ENCODE results near the gene ROPN1.
"Not testable (repeated sequence)": the region's sequence is repeated elsewhere in the genome, so short reads cannot be mapped to it uniquely, and the experiment has no call there.

ROPN1 gene

DNA sequence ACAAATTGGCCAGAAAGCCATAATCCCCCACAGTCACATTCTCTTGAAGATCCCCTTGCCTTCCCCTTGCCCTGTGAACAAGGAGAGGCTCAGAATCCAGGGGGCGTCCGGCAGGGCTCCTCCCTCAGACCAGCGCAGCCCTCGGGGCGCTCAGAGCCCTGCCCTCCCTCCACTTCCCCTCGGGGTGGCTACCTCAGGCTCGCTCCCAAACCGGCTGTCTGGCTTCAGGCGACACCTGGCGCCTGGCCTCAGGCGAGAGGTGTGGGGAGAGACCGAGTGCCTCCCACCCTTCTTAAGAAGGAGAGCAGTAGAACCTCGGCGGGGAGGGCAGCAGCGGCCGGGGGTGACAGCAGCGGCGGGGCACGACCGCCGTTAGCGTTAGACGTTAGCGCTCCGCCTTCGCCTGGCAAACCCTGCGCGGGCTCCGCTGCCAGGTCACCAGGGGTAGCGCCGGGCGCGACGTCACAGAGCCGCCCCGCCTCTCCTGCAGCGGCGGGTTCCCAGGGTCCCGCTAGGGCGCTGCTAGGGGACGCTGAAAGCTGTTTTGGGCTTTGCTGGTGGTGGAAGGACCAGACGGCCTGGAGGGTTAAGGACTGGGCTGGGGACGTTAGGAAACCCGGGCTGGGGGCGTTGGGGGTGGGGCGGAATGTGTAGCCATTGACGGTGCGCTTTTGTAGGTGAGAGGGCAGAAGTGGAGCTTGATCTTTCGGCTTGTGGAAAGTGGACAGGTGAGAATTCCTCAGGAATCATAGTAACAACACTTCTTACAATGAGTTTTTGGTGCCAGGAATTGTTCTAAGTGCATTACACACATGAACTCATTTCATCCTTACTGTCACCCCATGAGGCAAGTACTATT lies at the start of gene ROPN1:
Gene ROPN1 (minus strand): TSS at position 395 of the 859 bp plus-strand sequence. CDS start 11,643 bp downstream, outside the sequence.
- not testable (repeated sequence) for DNase-seq (ENCODE audit: extremely low read depth, insufficient read length); H3K36me3 ChIP-seq (ENCODE audit: control insufficient read depth, insufficient read depth, low read length); H3K4me3 ChIP-seq (replicated peaks; ENCODE audit: low read depth, low read length); H3K27me3 ChIP-seq (replicated peaks; ENCODE audit: control insufficient read depth, insufficient read depth, low read length)

GRCh38 chr3:124041553-124041952 lies 49.6 kb upstream of the ROPN1 start:
- TF ChIP-seq CTCF (IDR thresholded peaks at IDR 0.05; ENCODE audit: insufficient read depth, low read length, poor library complexity, severe bottlenecking) = no peak
- H3K36me3 ChIP-seq (ENCODE audit: control insufficient read depth, insufficient read depth, low read length) = no peaks in the 10 kb centered on the region
- no peak overlapping the region for H3K4me3 ChIP-seq (replicated peaks; ENCODE audit: low read depth, low read length)
- peaks cover 1% of the 10 kb centered on the region for H3K27me3 ChIP-seq (replicated peaks; ENCODE audit: control insufficient read depth, insufficient read depth, low read length)
- no peak for DNase-seq (ENCODE audit: extremely low read depth, insufficient read length)

GRCh38 chr3:124037326-124037725 lies 45.4 kb upstream of the ROPN1 start:
- Histone ChIP-seq H3K4me3 (replicated peaks; ENCODE audit: low read depth, low read length) (no peak overlapping the region), H3K36me3 (ENCODE audit: control insufficient read depth, insufficient read depth, low read length) (no peaks in the 10 kb centered on the region), H3K27me3 (replicated peaks; ENCODE audit: control insufficient read depth, insufficient read depth, low read length) (no peaks in the 10 kb centered on the region; the same call in none of the 2 replicates)
- TF ChIP-seq CTCF (IDR thresholded peaks at IDR 0.05; ENCODE audit: insufficient read depth, low read length, poor library complexity, severe bottlenecking) = no peak
- no peak for DNase-seq (ENCODE audit: extremely low read depth, insufficient read length)

DNA sequence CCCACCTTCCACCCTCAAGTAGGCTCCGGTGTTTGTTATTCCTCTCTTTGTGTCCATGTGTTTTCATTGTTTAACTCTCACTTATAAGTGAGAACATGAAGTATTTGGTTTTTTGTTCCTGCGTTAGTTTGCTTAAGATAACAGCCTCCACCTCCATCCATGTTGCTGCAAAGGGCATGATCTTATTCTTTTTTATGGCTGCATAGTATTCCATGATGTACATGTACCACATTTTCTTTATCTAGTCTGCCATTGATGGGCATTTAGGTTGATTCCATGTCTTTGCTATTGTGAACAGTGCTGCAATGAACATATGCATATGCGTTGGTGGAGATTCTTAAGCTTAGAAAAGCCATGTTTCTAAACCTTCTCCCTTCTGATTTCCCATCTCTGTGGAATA lies 44.3 kb upstream of the ROPN1 start:
- not testable (repeated sequence) for H3K36me3 ChIP-seq (ENCODE audit: control insufficient read depth, insufficient read depth, low read length); H3K27me3 ChIP-seq (replicated peaks; ENCODE audit: control insufficient read depth, insufficient read depth, low read length); DNase-seq (ENCODE audit: extremely low read depth, insufficient read length); H3K4me3 ChIP-seq (replicated peaks; ENCODE audit: low read depth, low read length)

DNA sequence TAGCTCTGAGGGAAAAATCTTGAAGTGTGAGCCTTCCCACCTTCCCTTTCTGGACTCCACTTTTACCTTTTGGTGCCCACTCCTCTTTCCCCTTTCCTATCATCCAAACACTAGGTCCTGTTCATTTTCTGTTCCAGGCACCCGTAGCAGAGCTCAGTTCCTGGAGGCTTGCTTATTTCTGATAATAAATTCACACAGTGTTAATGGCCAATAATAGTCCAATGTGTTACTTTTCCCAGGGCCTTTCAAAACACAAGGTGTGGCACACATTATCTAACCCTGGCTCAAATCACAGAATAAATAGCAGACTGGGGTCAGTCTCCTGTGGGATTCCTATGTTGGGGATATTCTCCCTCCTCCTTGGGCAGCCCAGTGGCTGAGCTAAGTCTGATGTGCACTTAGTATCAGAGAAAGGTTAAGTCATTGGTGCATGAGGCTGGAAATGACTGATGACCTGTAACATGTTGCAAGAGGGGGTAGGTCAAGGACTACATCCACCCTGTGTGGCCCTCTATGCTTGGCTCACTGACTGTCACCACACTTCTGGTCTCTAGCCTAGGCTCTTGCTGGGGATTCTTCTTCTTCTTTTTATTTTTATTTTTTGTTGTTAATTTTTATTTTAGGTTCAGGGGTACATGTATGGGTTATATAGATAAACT lies 43.7 kb upstream of the ROPN1 start:
- no peaks in the 10 kb centered on the region; the same call in none of the 2 replicates for H3K27me3 ChIP-seq (replicated peaks; ENCODE audit: control insufficient read depth, insufficient read depth, low read length)
- no peak overlapping the region for H3K4me3 ChIP-seq (replicated peaks; ENCODE audit: low read depth, low read length)
- TF ChIP-seq CTCF (IDR thresholded peaks at IDR 0.05; ENCODE audit: insufficient read depth, low read length, poor library complexity, severe bottlenecking) = no peak
- no peaks in the 10 kb centered on the region for H3K36me3 ChIP-seq (ENCODE audit: control insufficient read depth, insufficient read depth, low read length)
- no peak for DNase-seq (ENCODE audit: extremely low read depth, insufficient read length)

GRCh38 chr3:124034844-124035152 lies 42.9 kb upstream of the ROPN1 start:
- no peak for TF ChIP-seq CTCF (IDR thresholded peaks at IDR 0.05; ENCODE audit: insufficient read depth, low read length, poor library complexity, severe bottlenecking)
- no peaks in the 10 kb centered on the region; the same call in none of the 2 replicates for H3K27me3 ChIP-seq (replicated peaks; ENCODE audit: control insufficient read depth, insufficient read depth, low read length)
- DNase-seq (ENCODE audit: extremely low read depth, insufficient read length) = no peak
- H3K36me3 ChIP-seq (ENCODE audit: control insufficient read depth, insufficient read depth, low read length) = no peaks in the 10 kb centered on the region
- no peak overlapping the region for H3K4me3 ChIP-seq (replicated peaks; ENCODE audit: low read depth, low read length)
